HEK293T (cell line): ENCODE measurements around the gene RAB28.

Experiments
- BHLHE40 ChIP-seq: fragments of 450-650 bp; IDR thresholded peaks from 2 replicates; pipeline ENCODE4 v1.6.1; 2016; ENCODE audit warnings: mild to moderate bottlenecking, moderate library complexity, borderline replicate concordance
- FOXA1 ChIP-seq: fragments of 450-650 bp; IDR thresholded peaks from 2 replicates; pipeline ENCODE4 v1.6.1; 2016; ENCODE audit warnings: mild to moderate bottlenecking
- FOXM1 ChIP-seq: fragments of 450-650 bp; IDR thresholded peaks from 2 replicates; pipeline ENCODE4 v1.6.1; 2017; ENCODE audit warnings: mild to moderate bottlenecking, borderline replicate concordance
- HDGF ChIP-seq: fragments of 450-650 bp; IDR thresholded peaks from 2 replicates; pipeline ENCODE4 v1.6.1; 2017; ENCODE audit warnings: antibody characterized with exemption, borderline replicate concordance
- LEF1 ChIP-seq: fragments of 450-650 bp; IDR thresholded peaks from 2 replicates; pipeline ENCODE4 v1.6.1; 2017; ENCODE audit warnings: mild to moderate bottlenecking, borderline replicate concordance
- SP1 ChIP-seq: fragments of 450-650 bp; IDR thresholded peaks from 2 replicates; pipeline ENCODE4 v1.6.1; 2017
- SUZ12 ChIP-seq: fragments of 450-650 bp; IDR thresholded peaks from 2 replicates; pipeline ENCODE4 v1.6.1; 2016; ENCODE audit warnings: mild to moderate bottlenecking
- TARDBP ChIP-seq: fragments of 450-650 bp; IDR thresholded peaks from 2 replicates; pipeline ENCODE4 v1.6.1; 2016
- ZNF384 ChIP-seq: fragments of 450-650 bp; IDR thresholded peaks from 2 replicates; pipeline ENCODE4 v1.6.1; 2016

- TF ChIP-seq FOXA1 (no peak), ZNF384 (no peak), BHLHE40 (no peak), SP1 (no peak), FOXM1 (no peak), LEF1 (no peak), TARDBP (no peak), SUZ12 (no peak), HDGF (no peak)
Observed at GRCh38 chr4:13461191-13461905, 22.8 kb downstream of the RAB28 start.
